K562 (cell line): ENCODE measurements around the gene SLC25A21. TPM values are rescaled to one million over a fixed set of nuclear protein-coding genes. Genes with fewer than 3 reads are reported as not detected.

Experiments used
- ATAC-seq: fragments of 200-7000 bp; cut with Tn5 transposase; 3 replicates; pipeline ENCODE4 v1.9.1; 2020; ENCODE audit warnings: moderate library complexity
- BruUV-seq: library from RNA; stranded (reverse); fragments of 400-500 nt; replicated peaks from 2 replicates; lab custom pipeline; 2021; lab: Mats Ljungman, UMichigan
- CTCF ChIA-PET: fragments of 300-600 bp; formaldehyde crosslinking; extraction: SDS; loops from one replicate; lab custom pipeline; 2021; ENCODE audit warnings: low intra/inter-chr PET ratio; lab: Yijun Ruan, JAX
- POLR2A ChIA-PET: fragments of 300-600, 350-650 bp; sonication (Branson Sonifier 250); formaldehyde crosslinking; extraction: SDS; loops from one replicate; lab custom pipeline; 2021; ENCODE audit warnings: antibody characterized with exemption, inconsistent platforms; lab: Yijun Ruan, JAX
- DNase-seq, 4 experiments: peaks; one replicate each; pipeline versions ENCODE4 v3.0.0 to v3.0.0-alpha.2; 2011 to 2018; ENCODE audit warnings: low spot score in 3 of 4, mixed read lengths in 3 of 4; ENCODE audit errors: extremely low read depth in 1 of 4
- FAIRE-seq: peaks from 2 replicates; lab custom pipeline; 2011; peaks lifted over from hg19 to GRCh38; lab: Jason Lieb, UNC
- H2AFZ ChIP-seq: 2 replicates; pipeline ENCODE4 v1.6.0; 2011; ENCODE audit warnings: low read depth, low read length, control low read depth, inconsistent platforms
- H3K27ac ChIP-seq: fragments of 200-600 bp; 3 replicates; pipeline ENCODE4 v1.8.0; 2011; ENCODE audit warnings: low read depth, mild to moderate bottlenecking, control low read depth, inconsistent platforms, low read length, moderate library complexity, mixed read lengths; ENCODE audit errors: extremely low read depth
- H3K27me3 ChIP-seq, 2 experiments: fragments of 300-600 bp in 1 of 2; 2 replicates in 1 of 2; 3 replicates in 1 of 2; pipeline versions ENCODE4 v1.6.0 to v1.8.0; 2011; ENCODE audit warnings: inconsistent platforms in 2 of 2, low read length in 2 of 2, mild to moderate bottlenecking in 1 of 2, mixed read lengths in 1 of 2, moderate library complexity in 1 of 2; ENCODE audit not compliant: control insufficient read depth in 2 of 2, insufficient read depth in 2 of 2
- H3K36me3 ChIP-seq: fragments of 300-600 bp; 3 replicates; pipeline ENCODE4 v1.8.0; 2011; ENCODE audit warnings: mild to moderate bottlenecking, low read length, inconsistent platforms; ENCODE audit not compliant: control insufficient read depth, insufficient read depth
- H3K4me1 ChIP-seq, 2 experiments: fragments of 200-600 bp in 1 of 2; replicated peaks in 1 of 2; 2 replicates in 1 of 2; 3 replicates in 1 of 2; pipeline versions ENCODE4 v1.5.1 to v1.8.0; 2011; ENCODE audit warnings: inconsistent platforms in 2 of 2, low read length in 2 of 2, mild to moderate bottlenecking in 1 of 2, mixed read lengths in 1 of 2, moderate library complexity in 1 of 2; ENCODE audit not compliant: control insufficient read depth in 2 of 2, insufficient read depth in 2 of 2
- H3K4me2 ChIP-seq: 2 replicates; pipeline ENCODE4 v1.6.1; 2011; ENCODE audit warnings: low read length, control low read depth, inconsistent platforms, mixed read lengths; ENCODE audit not compliant: insufficient read depth
- H3K4me3 ChIP-seq: fragments of 200-600 bp; sonication (generic), shearing (Covaris generic); 2 replicates; pipeline ENCODE4 v1.5.1; 2016; ENCODE audit warnings: control low read depth, inconsistent platforms
- H3K79me2 ChIP-seq: fragments of 200-600 bp; 3 replicates; pipeline ENCODE4 v1.8.0; 2011; ENCODE audit warnings: low read length, inconsistent platforms; ENCODE audit not compliant: control insufficient read depth, insufficient read depth
- H3K9ac ChIP-seq, 2 experiments: 2 replicates each; pipeline versions ENCODE4 v1.6.0 to v1.6.1; 2011; ENCODE audit warnings: low read depth in 2 of 2, low read length in 2 of 2, control low read depth in 1 of 2, inconsistent platforms in 1 of 2, mild to moderate bottlenecking in 1 of 2, mixed read lengths in 1 of 2; ENCODE audit not compliant: insufficient read depth in 1 of 2
- H3K9me1 ChIP-seq: one replicate; pipeline ENCODE4 v1.6.0; 2011; ENCODE audit warnings: inconsistent platforms, mild to moderate bottlenecking, low read length, moderate library complexity; ENCODE audit not compliant: control insufficient read depth, insufficient read depth
- H3K9me3 ChIP-seq: replicated peaks from 2 replicates; pipeline ENCODE4 v1.5.1; 2011; ENCODE audit warnings: low read depth, low read length, inconsistent platforms; ENCODE audit not compliant: control insufficient read depth, insufficient read depth
- H4K20me1 ChIP-seq: replicated peaks from 2 replicates; pipeline ENCODE4 v1.6.1; 2011; ENCODE audit warnings: low read length, inconsistent platforms, mixed read lengths; ENCODE audit not compliant: control insufficient read depth, insufficient read depth
- JUND ChIP-seq, 2 experiments: IDR thresholded peaks; 2 replicates in 1 of 2; 3 replicates in 1 of 2; pipeline ENCODE4 v1.6.1; 2011; ENCODE audit warnings: borderline replicate concordance in 2 of 2, low read depth in 2 of 2, low read length in 2 of 2, improper control_type of control experiment in 1 of 2, missing biosample characterization in 1 of 2, missing genetic modification characterization in 1 of 2, missing genetic modification reagents in 1 of 2
- NKRF ChIP-seq: fragments of 450-650 bp; IDR thresholded peaks from 2 replicates; pipeline ENCODE4 v1.6.1; 2016; ENCODE audit warnings: borderline replicate concordance
- ZBTB33 ChIP-seq: sonication (generic); formaldehyde crosslinking; IDR thresholded peaks from 2 replicates; pipeline ENCODE4 v1.8.1; 2023; ENCODE audit warnings: mild to moderate bottlenecking, missing genetic modification reagents
- ZBTB9 ChIP-seq: fragments of 450-650 bp; formaldehyde crosslinking; IDR thresholded peaks from 2 replicates; pipeline ENCODE4 v1.4.0; 2020; ENCODE audit warnings: mild to moderate bottlenecking, moderate library complexity
- ZNF766 ChIP-seq: fragments of 200-800 bp; sonication (Bioruptor generic); conservative IDR thresholded peaks from 2 replicates; pipeline ENCODE4 v1.6.1; 2016; ENCODE audit warnings: missing genetic modification characterization, missing compliant biosample characterization
- WGBS: fragments of 100-300 bp; shearing (Covaris generic); methylation state at CpG from one replicate; pipeline ENCODE4 v1.1.6; 2016; ENCODE audit warnings: low coverage, mixed read lengths; ENCODE audit not compliant: insufficient coverage; ENCODE audit errors: missing lambda C conversion rate; 5-methylcytosine and 5-hydroxymethylcytosine counted together
- in situ Hi-C: fragments of 300-500 bp; cut with MboI; formaldehyde crosslinking; loops from 4 replicates; pipeline ENCODE4 v1.15.0; 2018; ENCODE audit warnings: inconsistent platforms, mixed read lengths
- intact Hi-C: fragments of 100-400 bp; cut with micrococcal nuclease; formaldehyde crosslinking; loops from 2 replicates; pipeline ENCODE4 v1.14.2; 2022
- polyA plus RNA-seq, 8 experiments: library from polyadenylated mRNA; depleted of rRNA in 4 of 8; stranded (reverse) in 5 of 8; unstranded in 3 of 8; fragments of >200 nt; fragmentation: Nextera tagmentation in 2 of 8; fragmentation: Illumina TruSeq in 1 of 8; extraction: Ambion mirVana in 2 of 8; extraction: Trizol in 1 of 8; gene quantifications; 2 replicates each; pipeline versions ENCODE4 v1.2.1 to v1.2.3, GENCODE V29; 2011 to 2014; ENCODE audit warnings: inconsistent platforms in 1 of 8, missing spikeins in 1 of 8
- total RNA-seq, 7 experiments: library from RNA; depleted of rRNA in 6 of 7; stranded (reverse); fragments of >200 nt in 6 of 7; fragmentation: Illumina TruSeq in 2 of 7; extraction: Trizol in 2 of 7; gene quantifications; 2 replicates each; pipeline versions ENCODE4 v1.2.1 to v1.2.3, GENCODE V29; 2011 to 2021; ENCODE audit warnings: low replicate concordance in 1 of 7

SLC25A21 gene
- total and polyA plus RNA-seq, 9 of the 15 experiments (the other 6 are each of a cell fraction or from before 2014, with no cell fraction given): 15.2 to 46.7 (median 28.7) TPM

- intact Hi-C loops: loop anchor here (10.0 kb wide), 1 partner anchor 219 kb away; the partner anchor contains the start of gene MIPOL1
- WGBS: 73% methylated on average over 3 of the region's 3 CpGs
- Histone ChIP-seq H3K27ac (peak overlapping the region; percentile 88), H3K9me1 (no peaks in the 10 kb centered on the region), H3K4me3 (no peak overlapping the region), H3K79me2 (peaks cover 33% of the 10 kb centered on the region), H3K4me1 (peaks cover 0 to 49% of the 10 kb centered on the region in 2 experiments; a peak in 4 of 5 replicates), H2AFZ (peak overlapping the region; percentile 64), H3K4me2 (peak overlapping the region; percentile 42), H3K9ac (peak overlapping the region; percentile 42 to 66; a peak in 3 of 4 replicates), H4K20me1 (no peaks in the 10 kb centered on the region), H3K9me3 (no peaks in the 10 kb centered on the region), H3K36me3 (no peaks in the 10 kb centered on the region), H3K27me3 (no peaks in the 10 kb centered on the region)
- ChIA-PET CTCF (no interaction called here), POLR2A (interaction anchor here (0.7 kb wide), 1 partner anchor 253 kb away, joined by 3 read pairs; no protein-coding TSS in a partner anchor)
- ATAC-seq (peak; percentile 45; the same call in 2 of the 3 replicates), DNase-seq (peak in 1 of 4 experiments; percentile 41), FAIRE-seq (peak; percentile 62)
- in situ Hi-C loops: no loop called here
- no TSS peak for BruUV-seq
- TF ChIP-seq ZBTB9 (CRISPR knock-in tag) (0 out of 2 replicates have a peak, but pooled peaks have one; percentile 14), NKRF (no peak), JUND (IDR thresholded peaks at IDR 0.05; ENCODE audit: borderline replicate concordance, low read depth, low read length) (0 out of 2 replicates have a peak, but pooled peaks have one; percentile 3), JUND (tag; IDR thresholded peaks at IDR 0.05; ENCODE audit: borderline replicate concordance, low read depth, low read length) (no peak), ZBTB33 (CRISPR knock-in tag) (no peak), ZNF766 (CRISPR knock-in tag) (0 out of 2 replicates have a peak, but pooled peaks have one; percentile 3)
Observed at GRCh38 chr14:36975834-36976233, 196.6 kb downstream of the SLC25A21 start.
